Right lobe of liver (tissue), 6 donors: ENCODE measurements around the gene ADSS1. TPM values are rescaled to one million over a fixed set of nuclear protein-coding genes. Genes with fewer than 3 reads are reported as not detected.

Experiments
- ATAC-seq, 4 donors: fragments of 200-7000 bp; cut with Tn5 transposase; one replicate each; pipeline ENCODE4 v1.9.1; 2020; ENCODE audit warnings: mild to moderate bottlenecking in 4 of 4, moderate library complexity in 4 of 4
- DNase-seq, 3 donors: peaks; one replicate each; pipeline ENCODE4 v3.0.0-alpha.2; 2020
- H3K27ac ChIP-seq, 3 donors: fragments of 200-600 bp; one replicate each; pipeline ENCODE4 v1.8.0; 2022
- H3K27me3 ChIP-seq, 2 donors: fragments of 200-600 bp; one replicate each; pipeline ENCODE4 v1.8.0; 2022
- H3K36me3 ChIP-seq, 4 donors: fragments of 200-600 bp; sonication (generic) in 1 of 4; one replicate each; pipeline versions ENCODE4 v1.5.1 to v1.8.0; 2017 to 2022; ENCODE audit warnings: control low read depth in 1 of 4
- H3K4me1 ChIP-seq, 4 donors: fragments of 200-600 bp; sonication (generic) in 1 of 4; one replicate each; pipeline versions ENCODE4 v1.5.1 to v1.8.0; 2017 to 2022; ENCODE audit warnings: control low read depth in 1 of 4
- H3K4me3 ChIP-seq, 3 donors: fragments of 200-600 bp; one replicate each; pipeline ENCODE4 v1.8.0; 2022
- H3K9me3 ChIP-seq, 4 donors: fragments of 200-600 bp; sonication (generic) in 1 of 4; one replicate each; pipeline versions ENCODE4 v1.5.1 to v1.8.0; 2017 to 2022; ENCODE audit warnings: control low read depth in 1 of 4
- POLR2A ChIP-seq: fragments of 450-650 bp; IDR thresholded peaks from one replicate; pipeline ENCODE4 v1.6.1; 2017; ENCODE audit warnings: antibody characterized with exemption, mild to moderate bottlenecking
- WGBS: methylation state at CpG from one replicate; pipeline ENCODE4 v1.1.6; 2018; ENCODE audit warnings: low coverage, low lambda C conversion rate; ENCODE audit not compliant: insufficient coverage; ENCODE audit errors: missing lambda C conversion rate; 5-methylcytosine and 5-hydroxymethylcytosine counted together
- intact Hi-C, 2 donors: fragments of 100-400 bp; cut with DNase I; formaldehyde crosslinking; loops; one replicate each; pipeline versions ENCODE4 v1.11.2 to v1.14.1; 2022
- total RNA-seq, 6 experiments: library from RNA; depleted of rRNA in 2 of 6; stranded (reverse); fragments of >200 nt in 2 of 6; fragmentation: NEBNext Ultra II Directional in 3 of 6; extraction: Animal tissue kit (Norgen Biotek cat#: 25700) in 3 of 6; gene quantifications; one replicate each; pipeline versions ENCODE4 v1.1.0 to v1.2.4, GENCODE V29; 2016 to 2023
- TF ChIP-seq, protein P1 (sequence below), 4 donors: fragments of 200-600 bp in 3 of 4; fragments of 450-650 bp in 1 of 4; IDR thresholded peaks; one replicate each; pipeline versions ENCODE4 v1.5.1 to v1.8.0; 2016 to 2022; ENCODE audit warnings: antibody characterized with exemption in 4 of 4, mild to moderate bottlenecking in 2 of 4
- donor health status: DM: no; HTN: yes; CAD: no.
- donor health status: DM: no; HTN: no; CAD: no.
- donor health status: DM: no; HTN: no; CAD: no.
- donor health status: DM: no; HTN: yes; CAD: no.
- donor health status: DM: no; HTN: yes; CAD: no.

The ADSS1 gene
- total RNA-seq, 6 experiments from 2014 or later, result 8.1 to 50.5 (median 36.8) TPM

DNA sequence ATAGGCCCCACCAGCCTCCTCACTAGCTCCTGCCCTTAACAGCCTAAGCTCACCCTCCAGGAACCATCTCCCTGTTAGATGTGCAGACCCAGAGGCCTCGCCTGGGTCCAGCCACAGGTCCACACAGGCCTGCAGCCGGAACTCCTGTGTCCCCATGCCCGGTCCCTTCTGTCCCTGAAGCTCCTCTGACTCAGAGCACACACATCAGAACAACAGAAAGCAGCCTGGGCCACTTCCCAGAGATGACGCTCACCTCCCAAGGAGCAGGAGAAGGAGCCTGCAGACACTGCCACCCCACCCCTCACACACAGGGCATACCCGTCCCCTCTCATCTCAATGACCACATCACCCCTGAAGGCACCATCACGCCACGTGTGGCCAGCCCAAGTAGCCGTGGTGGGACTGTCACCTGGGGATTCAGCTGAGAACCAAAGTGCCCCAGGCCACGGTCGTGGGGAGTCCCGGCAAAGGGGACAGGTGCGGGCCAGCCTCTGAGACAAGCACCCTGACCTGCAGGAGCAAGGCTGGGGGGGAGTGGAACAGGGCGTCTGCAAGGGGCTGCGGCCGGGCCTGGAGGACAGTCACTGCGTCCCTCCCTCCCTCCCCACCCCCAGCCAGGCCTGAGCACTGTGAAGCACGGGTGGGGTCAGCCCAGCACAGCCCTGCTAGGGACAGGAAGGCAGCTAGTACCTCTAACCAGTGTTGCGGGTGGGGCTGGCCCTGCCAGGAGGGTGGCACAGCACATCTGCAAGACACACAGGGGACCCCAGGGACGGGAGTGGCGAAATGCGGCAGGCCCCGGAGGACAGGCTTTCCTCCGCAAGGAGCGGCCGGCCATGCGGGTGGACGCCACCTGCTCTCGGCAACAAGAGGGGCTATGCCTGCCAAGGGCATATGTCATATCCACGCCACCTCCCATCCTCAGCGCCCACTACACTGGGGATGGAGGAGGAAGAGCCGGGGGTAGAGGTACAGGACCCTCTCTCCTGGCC lies 66.0 kb downstream of the ADSS1 start:
- ATAC-seq, result peak in 2 of 4 donors; percentile 3 to 28
- DNase-seq, result no peak
- WGBS, result 38% methylated on average over 3 of the region's 31 CpGs
- H3K9me3 ChIP-seq, result no peaks in the 10 kb centered on the region
- H3K4me3 ChIP-seq, result no peak overlapping the region
- H3K36me3 ChIP-seq, result peaks cover 0 to 3% (median 0%) of the 10 kb centered on the region in 4 donors
- peak overlapping the region in 1 of 3 donors; percentile 67 for H3K27ac ChIP-seq
- peaks cover 0 to 80% (median 43%) of the 10 kb centered on the region in 4 donors for H3K4me1 ChIP-seq
- intact Hi-C loops, result no loop called here
- TF ChIP-seq, protein P1, sequence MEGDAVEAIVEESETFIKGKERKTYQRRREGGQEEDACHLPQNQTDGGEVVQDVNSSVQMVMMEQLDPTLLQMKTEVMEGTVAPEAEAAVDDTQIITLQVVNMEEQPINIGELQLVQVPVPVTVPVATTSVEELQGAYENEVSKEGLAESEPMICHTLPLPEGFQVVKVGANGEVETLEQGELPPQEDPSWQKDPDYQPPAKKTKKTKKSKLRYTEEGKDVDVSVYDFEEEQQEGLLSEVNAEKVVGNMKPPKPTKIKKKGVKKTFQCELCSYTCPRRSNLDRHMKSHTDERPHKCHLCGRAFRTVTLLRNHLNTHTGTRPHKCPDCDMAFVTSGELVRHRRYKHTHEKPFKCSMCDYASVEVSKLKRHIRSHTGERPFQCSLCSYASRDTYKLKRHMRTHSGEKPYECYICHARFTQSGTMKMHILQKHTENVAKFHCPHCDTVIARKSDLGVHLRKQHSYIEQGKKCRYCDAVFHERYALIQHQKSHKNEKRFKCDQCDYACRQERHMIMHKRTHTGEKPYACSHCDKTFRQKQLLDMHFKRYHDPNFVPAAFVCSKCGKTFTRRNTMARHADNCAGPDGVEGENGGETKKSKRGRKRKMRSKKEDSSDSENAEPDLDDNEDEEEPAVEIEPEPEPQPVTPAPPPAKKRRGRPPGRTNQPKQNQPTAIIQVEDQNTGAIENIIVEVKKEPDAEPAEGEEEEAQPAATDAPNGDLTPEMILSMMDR (IDR thresholded peaks at IDR 0.05), result no peak
- TF ChIP-seq POLR2A, result no peak
- H3K27me3 ChIP-seq, result no peaks in the 10 kb centered on the region

DNA sequence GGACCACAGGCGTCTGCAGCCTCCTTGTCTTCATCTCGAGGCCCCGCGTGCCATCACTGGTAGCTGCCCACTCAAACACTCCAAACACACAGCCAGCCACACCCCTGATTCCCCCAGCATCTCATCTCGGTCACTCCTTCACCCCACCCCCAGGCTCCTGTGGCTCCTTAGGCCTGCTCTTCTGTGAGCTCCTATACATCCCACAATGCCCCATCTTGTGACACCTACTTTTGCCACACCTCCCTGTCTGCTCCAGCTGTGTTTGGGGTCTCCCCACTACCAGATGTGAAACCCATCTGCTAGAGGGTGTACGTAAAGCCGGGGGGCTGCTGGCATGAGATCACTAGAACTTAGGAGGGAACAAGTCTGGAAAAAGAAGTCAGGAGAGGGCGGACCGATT lies 67.4 kb downstream of the ADSS1 start:
- Histone ChIP-seq H3K4me1 (peaks cover 0 to 86% (median 43%) of the 10 kb centered on the region in 4 donors), H3K4me3 (peak overlapping the region in 1 of 3 donors; percentile 16), H3K27ac (peak overlapping the region in 2 of 3 donors; percentile 31 to 67), H3K27me3 (no peaks in the 10 kb centered on the region), H3K9me3 (no peaks in the 10 kb centered on the region), H3K36me3 (peaks cover 0 to 3% (median 0%) of the 10 kb centered on the region in 4 donors)
- intact Hi-C loops, result no loop called here
- 57% methylated on average over 5 of the region's 9 CpGs for WGBS
- DNase-seq, result no peak
- ATAC-seq, result no peak
- TF ChIP-seq POLR2A, result no peak
- TF ChIP-seq, protein P1 (IDR thresholded peaks at IDR 0.05), result no peak

DNA sequence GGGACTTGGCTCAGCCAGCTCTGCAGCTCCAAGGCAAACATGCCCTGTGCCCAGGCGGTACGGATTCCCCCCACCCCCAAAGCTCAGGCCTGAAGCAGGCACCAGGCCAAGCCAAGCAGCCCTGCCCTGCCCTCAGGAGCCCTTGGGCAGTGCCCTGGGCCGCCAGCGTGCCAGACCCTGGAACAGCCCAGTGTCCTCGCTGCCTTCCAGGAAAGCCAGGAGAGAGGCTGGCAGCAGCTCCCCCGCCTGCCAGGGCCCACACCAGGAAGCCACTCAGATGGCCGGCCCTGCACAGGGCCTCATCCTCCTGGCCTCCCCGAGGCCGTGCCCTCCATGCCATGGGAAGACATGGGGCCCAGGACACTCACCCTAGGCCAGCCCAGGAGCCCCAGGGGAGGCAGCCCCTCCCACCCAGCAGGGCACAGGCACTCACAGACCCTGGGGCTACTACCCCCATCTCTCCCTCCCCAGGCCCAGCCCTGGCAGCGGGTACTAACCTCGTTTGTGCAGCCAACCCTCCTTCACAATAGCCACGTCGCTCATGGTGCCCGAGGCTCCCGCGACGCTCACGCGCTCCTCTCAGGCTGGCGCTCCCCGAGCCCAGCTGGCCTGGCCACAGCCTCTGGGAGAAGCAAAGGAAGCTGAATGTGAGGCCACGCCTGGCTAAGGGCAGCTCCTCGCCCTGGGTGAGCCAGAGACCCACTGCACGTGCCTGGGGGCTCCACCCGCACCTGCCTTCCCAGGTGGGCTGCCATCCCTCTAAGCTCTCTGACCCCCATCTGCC lies 68.3 kb downstream of the ADSS1 start:
- 4% methylated on average over 4 of the region's 25 CpGs for WGBS
- peak overlapping the region in 1 of 3 donors; percentile 16 for H3K4me3 ChIP-seq

More for the DNA sequence above, 68.3 kb downstream of the ADSS1 start:
- peaks cover 0 to 77% (median 40%) of the 10 kb centered on the region in 4 donors for H3K4me1 ChIP-seq
- peak overlapping the region in 2 of 3 donors; percentile 64 to 67 for H3K27ac ChIP-seq
- peak; percentile 91 to 96 (median 96) for DNase-seq
- no peaks in the 10 kb centered on the region for H3K27me3 ChIP-seq
- H3K9me3 ChIP-seq, result no peaks in the 10 kb centered on the region
- peak; percentile 44 for TF ChIP-seq POLR2A
- TF ChIP-seq, protein P1 (IDR thresholded peaks at IDR 0.05), result no peak
- peak; percentile 74 to 84 (median 80) for ATAC-seq
- intact Hi-C loops, result no loop called here
- H3K36me3 ChIP-seq, result peaks cover 0 to 3% (median 0%) of the 10 kb centered on the region in 4 donors
